OCI-LY1 (cell line): ENCODE results near the gene IFT172.
A peak's percentile ranks its signal among the peaks of the same experiment; 100 is the strongest.

Experiments
- H2AFZ ChIP-seq: fragments of 200-600 bp; sonication (generic), shearing (Covaris generic); 2 replicates; pipeline ENCODE4 v1.6.0; 2014; ENCODE audit warnings: antibody characterized with exemption, mild to moderate bottlenecking, low read length
- H3F3A ChIP-seq: fragments of 200-600 bp; sonication (generic), shearing (Covaris generic); 2 replicates; pipeline ENCODE4 v1.6.0; 2014; ENCODE audit warnings: mild to moderate bottlenecking, antibody characterized with exemption, low read length, moderate library complexity; ENCODE audit not compliant: insufficient read depth
- H3K27ac ChIP-seq: fragments of 200-600 bp; sonication (generic); 2 replicates; pipeline ENCODE4 v1.5.1; 2014; ENCODE audit warnings: low read length, mixed run types, mild to moderate bottlenecking, low read depth; ENCODE audit not compliant: poor library complexity, severe bottlenecking
- H3K27me3 ChIP-seq: fragments of 200-600 bp; sonication (generic); 2 replicates; pipeline ENCODE4 v1.6.0; 2014; ENCODE audit warnings: antibody characterized with exemption, mild to moderate bottlenecking, low read length, moderate library complexity; ENCODE audit not compliant: insufficient read depth
- H3K36me3 ChIP-seq: fragments of 200-600 bp; sonication (generic); 2 replicates; pipeline ENCODE4 v1.6.1; 2014; ENCODE audit warnings: mild to moderate bottlenecking, antibody characterized with exemption, low read length, moderate library complexity, mixed read lengths; ENCODE audit not compliant: insufficient read depth
- H3K4me1 ChIP-seq: fragments of 200-600 bp; sonication (generic); 2 replicates; pipeline ENCODE4 v1.5.1; 2014; ENCODE audit warnings: mild to moderate bottlenecking, low read length, moderate library complexity; ENCODE audit not compliant: insufficient read depth, severe bottlenecking
- H3K4me2 ChIP-seq: fragments of 200-600 bp; sonication (generic), shearing (Covaris generic); 2 replicates; pipeline ENCODE4 v1.6.1; 2014; ENCODE audit warnings: low read length
- H3K4me3 ChIP-seq: fragments of 200-600 bp; sonication (generic); 2 replicates; pipeline ENCODE4 v1.5.1; 2014; ENCODE audit warnings: low read length, low read depth, mild to moderate bottlenecking, mixed read lengths; ENCODE audit not compliant: poor library complexity, severe bottlenecking
- H3K79me2 ChIP-seq: fragments of 200-600 bp; shearing (Covaris generic); 2 replicates; pipeline ENCODE4 v1.6.1; 2016; ENCODE audit warnings: mixed run types, low read length, mixed read lengths; ENCODE audit not compliant: insufficient read depth
- H3K9ac ChIP-seq: fragments of 200-600 bp; sonication (generic), shearing (Covaris generic); 2 replicates; pipeline ENCODE4 v1.6.1; 2014; ENCODE audit warnings: mild to moderate bottlenecking, low read length, mixed read lengths
- H3K9me2 ChIP-seq: fragments of 200-600 bp; sonication (generic), shearing (Covaris generic); 2 replicates; pipeline ENCODE4 v1.6.1; 2014; ENCODE audit warnings: low read depth, mild to moderate bottlenecking, low read length, mixed read lengths
- H3K9me3 ChIP-seq: fragments of 200-600 bp; shearing (Covaris generic); 2 replicates; pipeline ENCODE4 v1.6.1; 2014; ENCODE audit warnings: low read length, mixed read lengths
- H4K20me1 ChIP-seq: fragments of 200-600 bp; sonication (generic), shearing (Covaris generic); 2 replicates; pipeline ENCODE4 v1.6.0; 2016; ENCODE audit warnings: mild to moderate bottlenecking, low read length; ENCODE audit not compliant: insufficient read depth
- CTCF ChIP-seq: fragments of 200-600 bp; sonication (generic), shearing (Covaris generic); IDR thresholded peaks from 2 replicates; pipeline ENCODE4 v1.5.1; 2017; ENCODE audit warnings: mild to moderate bottlenecking, antibody characterized with exemption, low read length, moderate library complexity, mixed read lengths
- EZH2 ChIP-seq: fragments of 200-600 bp; sonication (generic), shearing (Covaris generic); IDR thresholded peaks from 2 replicates; pipeline ENCODE4 v1.8.0; 2017; ENCODE audit warnings: borderline replicate concordance, mixed run types, mild to moderate bottlenecking, antibody characterized with exemption, low read length, moderate library complexity, mixed read lengths

IFT172 gene

GRCh38 chr2:27489118-27489497 is 435 bp downstream of the IFT172 start:
- H3K9me2 ChIP-seq: no peaks in the 10 kb centered on the region
- H2AFZ ChIP-seq: no peak overlapping the region
- H3K4me2 ChIP-seq: peak overlapping the region; percentile 81
- H4K20me1 ChIP-seq: no peaks in the 10 kb centered on the region
- H3K4me1 ChIP-seq: peaks cover 27% of the 10 kb centered on the region
- peak; percentile 47; the same call in 1 of the 2 replicates for TF ChIP-seq CTCF
- no peak for TF ChIP-seq EZH2
- H3K9ac ChIP-seq: peak overlapping the region; percentile 47; the same call in 1 of the 2 replicates
- no peaks in the 10 kb centered on the region for H3K79me2 ChIP-seq
- H3F3A ChIP-seq: no peaks in the 10 kb centered on the region
- H3K27me3 ChIP-seq: no peaks in the 10 kb centered on the region
- no peaks in the 10 kb centered on the region for H3K36me3 ChIP-seq
- H3K4me3 ChIP-seq: peak overlapping the region; percentile 63
- no peak overlapping the region for H3K27ac ChIP-seq
- H3K9me3 ChIP-seq: no peaks in the 10 kb centered on the region

- Histone ChIP-seq H3K9me3 (no peaks in the 10 kb centered on the region), H3K4me3 (no peak overlapping the region), H3K79me2 (no peaks in the 10 kb centered on the region), H3F3A (no peaks in the 10 kb centered on the region), H3K9ac (no peak overlapping the region), H3K36me3 (no peaks in the 10 kb centered on the region), H3K4me1 (peaks cover 27% of the 10 kb centered on the region), H4K20me1 (no peaks in the 10 kb centered on the region), H3K9me2 (no peaks in the 10 kb centered on the region), H3K27me3 (no peaks in the 10 kb centered on the region), H2AFZ (no peak overlapping the region), H3K27ac (no peak overlapping the region), H3K4me2 (no peak overlapping the region; the same call in 1 of the 2 replicates)
- TF ChIP-seq EZH2 (no peak), CTCF (no peak)
Observed at GRCh38 chr2:27485496-27485895, 4.0 kb downstream of the IFT172 start.

GRCh38 chr2:27471961-27472360 is 17.6 kb downstream of the IFT172 start:
- Histone ChIP-seq H3K9ac (no peak overlapping the region), H3K79me2 (no peaks in the 10 kb centered on the region), H3K27me3 (no peaks in the 10 kb centered on the region), H3K4me3 (no peak overlapping the region), H3F3A (no peaks in the 10 kb centered on the region), H3K27ac (no peak overlapping the region), H3K4me2 (no peak overlapping the region), H3K36me3 (peaks cover 7% of the 10 kb centered on the region; the same call in 1 of the 2 replicates), H4K20me1 (no peaks in the 10 kb centered on the region), H3K9me3 (no peaks in the 10 kb centered on the region), H3K9me2 (no peaks in the 10 kb centered on the region), H2AFZ (no peak overlapping the region), H3K4me1 (no peaks in the 10 kb centered on the region)
- TF ChIP-seq CTCF: no peak
- no peak for TF ChIP-seq EZH2
